ENCODE measurements around the gene PABPC1L.
"Not testable (repeated sequence)": the region's sequence is repeated elsewhere in the genome, so short reads cannot be mapped to it uniquely, and the experiment has no call there.

PABPC1L gene

DNA sequence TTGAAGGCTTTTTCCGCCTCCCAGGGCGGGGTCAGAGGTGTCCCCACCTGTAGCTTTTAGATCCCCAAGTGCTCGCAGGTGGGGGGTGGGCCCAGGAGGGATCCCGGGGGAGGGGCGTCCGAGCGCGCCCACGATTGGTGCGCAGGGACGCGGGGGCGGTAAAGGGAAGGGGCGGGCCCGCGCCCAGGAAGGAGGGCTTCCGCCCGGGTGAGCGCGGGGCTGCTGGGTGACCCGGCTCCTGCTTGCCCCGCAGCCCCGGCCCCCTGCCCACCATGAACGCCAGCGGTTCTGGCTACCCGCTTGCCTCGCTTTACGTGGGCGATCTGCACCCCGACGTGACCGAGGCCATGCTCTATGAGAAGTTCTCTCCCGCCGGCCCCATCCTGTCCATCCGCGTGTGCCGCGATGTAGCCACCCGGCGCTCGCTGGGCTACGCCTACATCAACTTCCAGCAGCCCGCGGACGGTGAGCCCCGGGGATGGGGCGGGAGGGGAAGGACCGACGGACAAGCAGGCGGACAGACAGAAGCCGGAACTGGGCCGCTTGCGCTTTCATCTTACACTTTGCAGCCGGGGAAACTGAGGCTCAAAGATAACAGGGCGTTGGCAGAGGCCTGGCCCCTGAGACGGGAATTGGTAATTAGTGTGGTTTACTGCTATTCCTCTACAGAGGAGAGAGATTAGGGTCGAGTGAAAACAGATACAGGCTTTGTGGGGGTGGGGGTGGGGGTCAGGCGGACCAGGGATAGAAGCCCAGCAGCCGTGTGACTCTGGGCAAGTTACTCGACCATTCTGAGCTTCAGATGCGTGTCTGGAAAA lies at the start of gene PABPC1L:
Gene PABPC1L, plus strand, starts transcription at position 189 of the 818 bp plus-strand sequence. Its CDS starts 84 bp downstream, at position 273.
- peak; percentile 61 to 81 for DNase-seq

GRCh38 chr20:44861531-44862006 lies 48.3 kb upstream of the PABPC1L start:
- no peak for DNase-seq

GRCh38 chr20:44862286-44862685 lies 47.6 kb upstream of the PABPC1L start:
- DNase-seq, result no peak

GRCh38 chr20:44863365-44864084 lies 46.3 kb upstream of the PABPC1L start:
- not testable (repeated sequence) for DNase-seq

DNA sequence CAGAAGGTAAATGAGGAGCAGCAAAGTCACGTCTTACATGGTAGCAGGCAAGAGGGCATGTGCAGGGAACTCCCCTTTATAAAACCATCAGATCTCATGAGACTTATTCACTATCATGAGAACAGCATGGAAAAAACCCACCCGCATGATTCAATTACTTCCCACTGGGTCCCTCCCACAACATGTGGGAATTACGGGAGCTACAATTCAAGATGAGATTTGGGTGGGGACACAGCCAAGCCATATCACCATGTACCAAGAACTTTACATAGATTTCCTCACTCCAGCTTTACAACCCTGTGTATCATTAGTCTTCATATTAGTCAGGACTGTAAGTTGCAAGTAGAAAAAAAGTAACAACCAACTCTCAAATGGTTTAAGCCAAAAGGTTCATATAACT lies 45.4 kb upstream of the PABPC1L start:
- DNase-seq, result not testable (repeated sequence)

GRCh38 chr20:44866703-44867335 lies 43.0 kb upstream of the PABPC1L start:
- no peak for DNase-seq

GRCh38 chr20:44869471-44869870 lies 40.4 kb upstream of the PABPC1L start:
- no peak for DNase-seq

- DNase-seq, result not testable (repeated sequence)
Measured at GRCh38 chr20:44882360-44882759, 27.5 kb upstream of the PABPC1L start.

GRCh38 chr20:44883214-44883902 lies 26.5 kb upstream of the PABPC1L start:
- DNase-seq, result no peak

DNA sequence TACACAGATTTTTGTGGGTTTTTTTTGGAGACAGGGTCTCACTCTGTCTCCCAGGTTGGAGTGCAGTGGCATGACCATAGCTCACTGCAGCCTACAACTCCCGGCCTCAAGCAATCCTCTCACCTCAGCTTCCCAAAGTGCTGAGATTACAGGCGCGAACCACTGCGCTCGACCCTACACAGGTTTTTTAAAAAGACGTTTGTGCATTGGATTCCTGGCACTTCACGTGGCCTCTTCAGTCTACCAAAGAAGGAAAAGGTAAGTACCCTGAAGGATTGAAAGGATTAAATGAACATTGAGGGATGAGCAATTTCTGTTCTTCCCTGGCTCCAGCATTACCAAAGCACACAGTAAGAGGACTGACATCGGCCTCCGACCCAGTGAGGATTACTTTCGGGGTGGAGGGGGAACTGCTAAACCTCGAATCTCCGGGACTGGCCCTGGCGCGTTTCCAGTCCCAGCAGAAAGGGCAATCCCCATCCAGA lies 24.9 kb upstream of the PABPC1L start:
- DNase-seq, result no peak

GRCh38 chr20:44885392-44886265 lies 24.2 kb upstream of the PABPC1L start, which contains the start of gene YWHAB:
Gene YWHAB (plus strand): TSS chr20:44885705. CDS start chr20:44901534, 15,829 bp downstream.
- DNase-seq, result peak; percentile 98 to 99

GRCh38 chr20:44886266-44886651 lies 23.6 kb upstream of the PABPC1L start:
- no peak for DNase-seq

DNA sequence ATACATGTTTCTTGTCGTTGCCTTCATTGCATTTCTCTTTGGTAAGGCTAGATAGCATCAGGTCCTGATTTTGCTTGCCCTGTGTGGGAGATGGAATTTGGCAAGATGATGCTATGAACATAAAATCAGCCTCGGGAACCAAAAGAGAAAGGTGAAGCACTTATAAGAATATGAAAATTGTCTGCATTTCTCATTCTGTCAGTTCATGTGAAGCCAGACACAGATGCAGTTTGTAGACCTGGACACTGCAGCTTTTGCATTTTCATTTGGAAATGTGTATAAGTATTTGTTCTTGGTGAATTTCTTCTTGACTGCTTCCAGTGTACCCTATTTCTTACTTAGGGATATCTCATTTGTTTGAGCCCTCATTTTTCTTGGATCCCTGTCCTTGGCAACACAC lies 23.0 kb upstream of the PABPC1L start:
- no peak for DNase-seq

DNA sequence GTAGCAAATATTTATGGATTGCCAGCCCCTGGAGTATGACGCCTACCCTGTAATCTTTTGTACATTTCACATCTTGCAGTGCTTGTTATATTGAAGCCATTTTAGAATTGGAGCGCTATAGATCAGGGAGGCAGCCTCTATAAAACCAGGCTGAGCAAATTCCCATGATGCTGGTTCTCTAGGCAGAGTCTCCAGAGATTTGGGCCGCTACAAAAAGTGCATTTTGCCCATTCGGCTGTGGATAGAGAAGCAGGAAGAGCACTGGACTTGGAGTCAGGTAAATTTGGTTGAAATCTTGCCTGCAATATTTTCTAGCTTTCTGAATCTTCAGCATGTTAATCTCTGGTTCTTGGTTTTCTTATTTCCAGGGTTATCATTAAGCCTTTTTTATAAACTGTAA lies 22.4 kb upstream of the PABPC1L start:
- no peak for DNase-seq

GRCh38 chr20:44888226-44889103 lies 21.4 kb upstream of the PABPC1L start:
- DNase-seq, result no peak

- no peak for DNase-seq
Measured at GRCh38 chr20:44891826-44892225, 18.0 kb upstream of the PABPC1L start.

DNA sequence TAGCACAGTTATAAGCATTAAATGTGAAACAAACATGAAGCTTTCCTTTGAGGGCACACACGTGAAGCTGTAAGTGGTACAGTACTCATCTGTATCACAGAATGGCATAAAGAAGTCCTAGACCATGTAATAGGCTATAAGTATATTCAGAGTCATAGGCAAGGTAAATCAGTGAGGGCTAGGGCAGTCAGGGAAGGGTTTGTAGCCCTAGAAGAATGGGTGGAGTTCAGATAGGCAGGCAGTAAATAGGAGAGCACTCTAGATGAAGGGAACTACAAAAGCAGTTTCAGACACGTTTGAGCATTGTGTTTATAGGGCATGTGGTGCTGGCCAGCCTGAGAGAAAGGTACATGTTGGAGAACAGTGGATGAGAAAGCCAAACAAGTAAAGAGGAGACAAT lies 14.9 kb upstream of the PABPC1L start:
- no peak for DNase-seq

- no peak for DNase-seq
Measured at GRCh38 chr20:44896583-44896982, 13.3 kb upstream of the PABPC1L start.

- DNase-seq, result no peak
Measured at GRCh38 chr20:44897133-44897532, 12.7 kb upstream of the PABPC1L start.

DNA sequence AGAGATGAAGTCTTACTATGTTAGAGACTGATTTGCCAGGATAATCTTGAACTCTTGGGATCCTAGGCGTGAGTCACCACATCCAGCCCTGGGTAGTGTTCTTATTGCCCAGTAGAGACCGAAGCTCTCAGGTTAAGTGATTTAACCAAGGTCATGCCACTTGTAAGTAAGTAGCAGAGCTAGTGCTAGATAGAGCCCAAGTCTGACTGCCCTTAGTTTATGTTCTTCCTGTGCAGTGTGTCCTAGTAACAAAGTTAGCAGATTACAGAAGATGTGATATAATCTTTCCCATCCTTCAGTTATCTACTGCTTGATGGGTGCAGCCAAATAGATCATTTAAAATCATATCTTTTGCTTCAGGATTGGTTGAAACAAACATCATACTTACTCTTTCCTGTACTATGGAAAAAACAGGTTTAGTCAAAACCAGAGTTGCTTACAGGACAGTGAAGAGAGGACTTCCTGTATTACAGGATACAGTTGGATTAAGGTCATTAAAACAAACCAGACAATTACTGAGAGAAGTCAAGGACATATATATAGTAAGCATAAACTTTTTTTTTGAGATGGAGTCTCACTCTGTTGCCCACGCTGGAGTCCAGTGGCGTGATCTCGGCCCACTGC lies 9.5 kb upstream of the PABPC1L start:
- DNase-seq, result no peak

Measured in NCI-H1930 (cell line).